ENCODE data around the gene KCNG4. TPM values are rescaled to one million over a fixed set of nuclear protein-coding genes. Genes with fewer than 3 reads are reported as not detected.

The KCNG4 gene
- total RNA-seq, 2 experiments from 2014 or later = not detected

DNA sequence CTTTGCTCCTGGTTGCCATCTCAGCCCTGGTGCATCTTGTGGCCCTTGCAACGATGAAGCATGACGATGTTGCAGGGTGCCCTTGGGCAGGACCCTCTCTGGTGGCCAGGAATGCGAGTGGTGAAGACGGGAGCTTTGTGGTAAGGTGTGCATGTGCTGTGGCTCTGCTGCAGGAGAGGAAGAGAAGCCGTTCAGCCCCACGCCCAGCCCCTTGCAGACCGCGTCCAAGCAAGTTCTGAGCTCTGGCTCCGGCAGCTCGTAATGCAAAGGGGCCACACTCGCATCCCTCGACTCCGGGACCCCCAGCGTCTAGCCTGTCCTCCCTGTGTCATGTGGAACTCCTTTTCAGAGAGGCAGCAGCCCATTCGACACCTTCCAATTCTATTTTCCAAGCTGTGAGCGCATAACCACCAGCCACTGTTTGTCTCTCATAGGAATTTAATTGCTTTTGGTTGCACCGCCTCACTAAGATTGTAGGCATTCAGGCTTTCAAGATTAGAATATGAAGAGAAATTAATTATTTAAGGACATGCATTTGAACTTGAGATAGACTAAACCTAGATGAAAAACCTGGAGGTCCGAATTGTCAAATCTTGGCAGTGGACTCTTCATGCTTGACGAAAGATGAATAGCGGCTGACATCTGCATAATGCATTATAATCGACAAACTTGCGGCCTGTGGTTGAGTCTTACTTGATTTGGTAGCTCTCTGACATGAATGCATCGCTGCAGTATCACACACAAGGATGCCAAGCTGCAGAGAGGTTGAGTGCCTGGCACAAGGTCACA, 21.1 kb upstream of the KCNG4 start:
- Mint-ChIP-seq H3K9me3 (no peaks in the 10 kb centered on the region), H3K36me3 (ENCODE audit: low read depth) (no peaks in the 10 kb centered on the region), H3K27ac (no peak overlapping the region), H3K4me1 (ENCODE audit: low read depth) (no peaks in the 10 kb centered on the region), H3K27me3 (ENCODE audit: low read depth) (peaks cover 11% of the 10 kb centered on the region), H3K4me3 (no peak overlapping the region)
- DNase-seq = no peak
- CTCF ChIA-PET = interaction anchor here (1.0 to 1.3 kb wide), 2 partner anchors 16 kb away, joined by 4 read pairs; no protein-coding TSS in a partner anchor
- intact Hi-C loops (cut with micrococcal nuclease) = no loop called here

DNA sequence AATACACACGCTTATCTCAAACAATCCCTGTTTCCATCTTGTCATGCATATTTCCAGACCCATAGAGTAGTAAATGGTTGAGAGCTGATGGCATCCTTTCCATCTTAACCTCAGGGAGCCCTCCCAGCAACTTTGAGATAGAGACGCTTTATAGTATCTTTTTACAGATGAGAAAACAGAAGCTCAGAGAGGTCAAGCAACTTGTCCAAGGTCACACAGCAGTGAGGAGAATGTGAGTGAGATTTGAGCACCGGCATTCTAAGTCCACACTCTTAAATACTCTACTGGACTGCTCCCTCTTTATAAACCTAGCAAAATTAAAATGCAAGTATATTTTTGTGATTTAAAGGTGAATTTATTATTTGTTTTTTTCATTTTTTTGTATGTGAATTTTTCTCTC, 19.9 kb upstream of the KCNG4 start:
- H3K27ac Mint-ChIP-seq = no peak overlapping the region
- intact Hi-C loops (cut with micrococcal nuclease) = no loop called here
- H3K4me3 Mint-ChIP-seq = no peak overlapping the region
- CTCF ChIA-PET = interaction anchor here (2.4 kb wide), 1 partner anchor 17 kb away, joined by 10 read pairs; no protein-coding TSS in a partner anchor
- no peak for DNase-seq
- no peaks in the 10 kb centered on the region for H3K4me1 Mint-ChIP-seq (ENCODE audit: low read depth)
- no peaks in the 10 kb centered on the region for H3K36me3 Mint-ChIP-seq (ENCODE audit: low read depth)
- peaks cover 14% of the 10 kb centered on the region for H3K27me3 Mint-ChIP-seq (ENCODE audit: low read depth)
- H3K9me3 Mint-ChIP-seq = peaks cover 3% of the 10 kb centered on the region

DNA sequence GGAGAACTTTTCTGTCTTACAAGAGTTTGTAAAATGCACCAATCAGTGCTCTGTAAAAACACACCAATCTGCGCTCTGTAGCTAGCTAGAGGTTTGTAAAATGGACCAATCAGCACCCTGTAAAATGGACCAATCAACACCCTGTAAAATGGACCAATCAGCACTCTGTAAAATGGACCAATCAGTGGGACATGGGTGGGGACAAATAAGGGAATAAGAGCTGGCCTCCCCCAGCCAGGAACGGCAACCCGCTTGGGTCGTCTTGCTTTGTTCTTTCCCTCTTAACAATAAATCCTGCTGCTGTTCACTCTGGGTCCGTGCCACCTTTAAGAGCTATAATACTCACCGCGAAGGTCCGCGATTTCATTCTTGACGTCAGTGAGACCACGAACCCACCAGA, 18.5 kb upstream of the KCNG4 start:
- no peak overlapping the region for H3K27ac Mint-ChIP-seq
- no peaks in the 10 kb centered on the region for H3K36me3 Mint-ChIP-seq (ENCODE audit: low read depth)
- peaks cover 3% of the 10 kb centered on the region for H3K9me3 Mint-ChIP-seq
- H3K4me3 Mint-ChIP-seq = no peak overlapping the region
- intact Hi-C loops (cut with micrococcal nuclease) = no loop called here
- peaks cover 10% of the 10 kb centered on the region for H3K27me3 Mint-ChIP-seq (ENCODE audit: low read depth)
- CTCF ChIA-PET = interaction anchor here (2.4 kb wide), 1 partner anchor 19 kb away, joined by 10 read pairs; no protein-coding TSS in a partner anchor
- DNase-seq = no peak
- H3K4me1 Mint-ChIP-seq (ENCODE audit: low read depth) = no peaks in the 10 kb centered on the region

DNA sequence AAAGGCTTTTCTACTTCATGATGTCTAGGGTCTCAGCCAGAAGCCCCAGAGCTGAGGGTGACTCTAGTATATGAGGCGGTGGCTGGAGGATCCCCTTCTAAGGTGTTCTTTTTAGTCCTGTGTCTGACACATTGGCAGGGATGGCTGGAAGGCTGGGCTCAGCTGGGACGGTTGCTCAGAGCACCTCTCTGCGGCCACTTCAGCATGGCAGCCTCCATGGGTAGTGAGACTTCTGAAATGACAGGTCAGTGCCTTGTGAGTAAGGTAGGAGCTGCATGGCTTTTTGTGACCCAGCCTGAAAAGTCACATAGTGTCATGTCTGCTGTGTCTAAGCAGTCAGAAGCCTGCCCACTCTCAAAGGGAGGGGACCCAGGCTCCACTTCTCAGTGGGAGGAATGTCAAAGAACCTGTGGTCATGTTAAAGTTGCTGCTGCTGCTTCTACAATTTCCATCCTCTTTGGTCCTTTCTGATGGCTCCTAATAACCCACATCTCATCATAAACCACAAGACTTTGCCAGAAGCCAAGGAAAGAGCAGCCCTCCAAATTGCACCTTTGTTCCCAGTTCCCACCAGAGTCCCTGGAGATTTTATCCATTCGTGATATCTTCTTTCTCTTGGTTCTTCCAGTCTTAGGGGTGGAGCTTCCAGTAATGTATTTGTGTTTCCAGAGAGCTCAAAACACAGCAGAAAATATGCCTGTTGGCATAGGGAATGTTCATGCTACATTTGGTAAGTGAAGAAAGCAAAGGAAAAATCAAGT, 15.4 kb upstream of the KCNG4 start:
- Mint-ChIP-seq H3K4me3 (no peak overlapping the region), H3K27ac (no peak overlapping the region), H3K4me1 (ENCODE audit: low read depth) (no peaks in the 10 kb centered on the region), H3K27me3 (ENCODE audit: low read depth) (peaks cover 10% of the 10 kb centered on the region), H3K9me3 (peaks cover 3% of the 10 kb centered on the region), H3K36me3 (ENCODE audit: low read depth) (no peaks in the 10 kb centered on the region)
- CTCF ChIA-PET = no interaction called here
- DNase-seq = no peak
- intact Hi-C loops (cut with micrococcal nuclease) = no loop called here

DNA sequence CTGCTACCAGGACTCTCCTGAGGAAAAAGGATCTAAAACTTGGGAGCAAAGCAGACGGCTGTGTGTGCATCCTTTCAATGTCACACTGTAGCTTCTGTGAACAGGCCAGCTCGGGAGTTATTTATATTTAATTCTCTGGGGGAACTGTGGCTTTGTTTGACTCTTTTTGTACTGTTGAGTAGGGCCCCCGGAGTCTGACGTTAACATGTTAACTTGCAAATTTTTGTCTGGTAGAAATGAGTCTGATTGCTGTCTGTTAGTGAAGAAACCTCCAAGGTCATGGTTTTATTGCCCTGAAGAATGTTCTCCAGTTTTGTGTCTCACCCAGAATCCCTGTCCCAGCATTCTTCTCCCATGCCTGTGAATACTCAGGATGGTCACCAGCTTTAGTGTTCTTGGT, 14.2 kb upstream of the KCNG4 start:
- no peak for DNase-seq
- H3K27ac Mint-ChIP-seq = no peak overlapping the region
- H3K4me1 Mint-ChIP-seq (ENCODE audit: low read depth) = no peaks in the 10 kb centered on the region
- H3K9me3 Mint-ChIP-seq = peaks cover 3% of the 10 kb centered on the region
- intact Hi-C loops (cut with micrococcal nuclease) = no loop called here
- H3K36me3 Mint-ChIP-seq (ENCODE audit: low read depth) = no peaks in the 10 kb centered on the region
- CTCF ChIA-PET = no interaction called here
- H3K27me3 Mint-ChIP-seq (ENCODE audit: low read depth) = peaks cover 7% of the 10 kb centered on the region
- H3K4me3 Mint-ChIP-seq = no peak overlapping the region

DNA sequence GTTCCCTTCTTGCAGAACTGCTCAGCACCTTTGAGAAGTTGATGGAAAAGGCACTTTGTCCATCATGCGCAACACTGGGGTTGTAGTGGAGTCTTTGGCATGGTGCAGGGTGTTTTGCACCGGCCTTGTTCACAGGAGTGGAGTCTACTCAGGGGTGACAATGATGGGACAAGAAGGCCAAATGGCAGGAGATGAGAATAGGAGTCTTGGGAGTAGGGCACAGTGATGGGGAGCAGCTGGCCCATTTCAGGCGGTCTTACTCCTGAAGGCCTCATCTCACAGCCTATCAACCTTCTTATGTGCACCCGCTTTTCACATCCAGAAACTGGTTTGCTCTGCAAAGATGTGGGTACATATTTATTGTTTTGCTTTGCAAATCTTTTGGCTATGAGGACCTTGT, 13.4 kb upstream of the KCNG4 start:
- H3K4me3 Mint-ChIP-seq = no peak overlapping the region
- H3K36me3 Mint-ChIP-seq (ENCODE audit: low read depth) = no peaks in the 10 kb centered on the region
- no peaks in the 10 kb centered on the region for H3K4me1 Mint-ChIP-seq (ENCODE audit: low read depth)
- CTCF ChIA-PET = no interaction called here
- intact Hi-C loops (cut with micrococcal nuclease) = no loop called here
- peaks cover 7% of the 10 kb centered on the region for H3K27me3 Mint-ChIP-seq (ENCODE audit: low read depth)
- no peak overlapping the region for H3K27ac Mint-ChIP-seq
- peaks cover 3% of the 10 kb centered on the region for H3K9me3 Mint-ChIP-seq
- no peak for DNase-seq

DNA sequence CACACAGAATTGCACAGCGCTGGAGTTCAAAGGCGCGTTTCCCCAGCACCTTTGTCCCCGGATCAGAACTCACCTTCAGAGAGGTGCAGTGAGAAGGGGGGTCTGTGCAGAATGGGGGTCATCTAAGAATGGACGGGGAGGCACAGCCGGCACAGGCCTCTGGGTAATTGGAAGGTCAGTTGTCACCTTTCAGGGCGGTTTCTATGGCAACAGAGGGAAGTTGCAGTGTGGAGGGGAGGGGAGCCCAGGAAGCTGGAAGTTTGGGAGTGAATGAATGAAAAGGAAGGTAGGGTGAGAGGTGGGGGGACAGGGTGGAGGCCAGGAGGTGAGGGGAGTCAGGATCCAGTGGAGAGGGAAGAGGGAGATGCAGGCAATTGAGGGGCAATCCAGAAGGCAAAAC, 12.4 kb upstream of the KCNG4 start:
- CTCF ChIA-PET = no interaction called here
- H3K4me3 Mint-ChIP-seq = no peak overlapping the region
- H3K27me3 Mint-ChIP-seq (ENCODE audit: low read depth) = peaks cover 3% of the 10 kb centered on the region
- H3K36me3 Mint-ChIP-seq (ENCODE audit: low read depth) = no peaks in the 10 kb centered on the region
- intact Hi-C loops (cut with micrococcal nuclease) = no loop called here
- DNase-seq = no peak
- H3K4me1 Mint-ChIP-seq (ENCODE audit: low read depth) = no peaks in the 10 kb centered on the region
- H3K27ac Mint-ChIP-seq = no peak overlapping the region
- peaks cover 3% of the 10 kb centered on the region for H3K9me3 Mint-ChIP-seq

DNA sequence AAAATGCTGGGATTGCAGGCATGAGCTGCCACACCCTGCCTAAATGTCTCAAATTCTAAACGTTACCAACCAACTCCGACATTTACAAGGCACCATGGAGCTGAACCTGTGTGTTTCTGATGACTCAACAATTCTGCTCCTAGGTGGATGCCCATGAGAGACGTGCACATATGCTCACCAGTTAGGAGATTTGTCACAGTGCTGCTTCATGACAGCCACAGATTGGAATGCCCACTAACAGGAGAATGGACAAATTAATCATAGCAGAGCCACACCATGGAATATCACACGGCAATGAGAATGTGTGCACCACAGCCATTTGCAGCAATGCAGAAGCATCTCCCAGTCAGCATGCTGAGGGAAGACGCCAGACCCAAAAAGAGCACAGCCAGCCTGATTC, 8.0 kb upstream of the KCNG4 start:
- H3K4me3 Mint-ChIP-seq = no peak overlapping the region
- peaks cover 3% of the 10 kb centered on the region for H3K9me3 Mint-ChIP-seq
- H3K27ac Mint-ChIP-seq = no peak overlapping the region
- H3K36me3 Mint-ChIP-seq (ENCODE audit: low read depth) = no peaks in the 10 kb centered on the region
- CTCF ChIA-PET = interaction anchor here (1.5 kb wide), 1 partner anchor 29 kb away, joined by 3 read pairs; no protein-coding TSS in a partner anchor
- H3K27me3 Mint-ChIP-seq (ENCODE audit: low read depth) = peaks cover 8% of the 10 kb centered on the region
- DNase-seq = no peak
- intact Hi-C loops (cut with micrococcal nuclease) = no loop called here
- H3K4me1 Mint-ChIP-seq (ENCODE audit: low read depth) = no peaks in the 10 kb centered on the region

DNA sequence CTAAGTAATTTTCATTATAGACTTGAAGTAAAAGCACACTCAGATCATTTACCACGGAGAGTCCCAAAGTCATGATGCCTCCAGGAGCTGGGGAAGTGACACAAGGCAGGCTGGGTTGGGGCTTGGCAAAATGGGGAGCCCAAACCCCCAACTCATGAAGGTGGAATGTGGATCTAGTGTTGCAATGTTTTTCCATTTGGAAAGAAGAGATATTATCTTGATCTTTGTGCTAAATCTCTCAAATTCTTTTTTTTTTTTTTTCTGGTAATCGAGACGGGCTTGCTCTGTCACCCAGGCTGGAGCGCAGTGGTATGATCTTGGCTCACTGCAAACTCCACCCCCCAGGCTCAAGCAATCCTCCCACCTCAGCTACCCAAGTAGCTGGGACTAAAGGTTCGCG, 7.5 kb upstream of the KCNG4 start:
- Mint-ChIP-seq H3K4me3 (no peak overlapping the region), H3K36me3 (ENCODE audit: low read depth) (no peaks in the 10 kb centered on the region), H3K27ac (no peak overlapping the region), H3K9me3 (peaks cover 3% of the 10 kb centered on the region), H3K27me3 (ENCODE audit: low read depth) (peaks cover 12% of the 10 kb centered on the region), H3K4me1 (ENCODE audit: low read depth) (no peaks in the 10 kb centered on the region)
- CTCF ChIA-PET = no interaction called here
- intact Hi-C loops (cut with micrococcal nuclease) = no loop called here
- DNase-seq = no peak

DNA sequence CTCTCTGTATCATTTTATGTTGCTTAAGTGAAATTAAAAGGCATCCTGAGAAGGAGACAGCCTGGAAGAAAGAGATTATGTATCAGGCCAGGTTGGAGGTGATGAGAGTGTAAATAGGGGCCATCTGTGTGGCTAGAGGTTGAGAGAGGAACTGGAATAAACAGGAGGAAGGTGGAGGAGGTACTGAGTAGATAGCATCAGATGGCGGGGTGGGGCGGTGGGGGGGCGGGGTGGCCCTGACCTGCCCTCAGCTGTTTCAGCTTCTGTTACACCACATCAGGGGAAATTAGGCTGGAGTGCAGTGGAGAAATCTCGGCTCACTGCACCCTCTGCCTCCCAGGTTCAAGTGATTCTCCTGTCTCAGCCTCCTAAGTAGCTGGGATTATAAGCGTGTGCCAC, 6.9 kb upstream of the KCNG4 start:
- Mint-ChIP-seq H3K4me1 (ENCODE audit: low read depth) (no peaks in the 10 kb centered on the region), H3K9me3 (peaks cover 3% of the 10 kb centered on the region), H3K27ac (no peak overlapping the region), H3K36me3 (ENCODE audit: low read depth) (no peaks in the 10 kb centered on the region), H3K27me3 (ENCODE audit: low read depth) (peaks cover 12% of the 10 kb centered on the region), H3K4me3 (no peak overlapping the region)
- intact Hi-C loops (cut with micrococcal nuclease) = no loop called here
- CTCF ChIA-PET = interaction anchor here (1.5 kb wide), 1 partner anchor 10 kb away, joined by 3 read pairs; no protein-coding TSS in a partner anchor
- no peak for DNase-seq

DNA sequence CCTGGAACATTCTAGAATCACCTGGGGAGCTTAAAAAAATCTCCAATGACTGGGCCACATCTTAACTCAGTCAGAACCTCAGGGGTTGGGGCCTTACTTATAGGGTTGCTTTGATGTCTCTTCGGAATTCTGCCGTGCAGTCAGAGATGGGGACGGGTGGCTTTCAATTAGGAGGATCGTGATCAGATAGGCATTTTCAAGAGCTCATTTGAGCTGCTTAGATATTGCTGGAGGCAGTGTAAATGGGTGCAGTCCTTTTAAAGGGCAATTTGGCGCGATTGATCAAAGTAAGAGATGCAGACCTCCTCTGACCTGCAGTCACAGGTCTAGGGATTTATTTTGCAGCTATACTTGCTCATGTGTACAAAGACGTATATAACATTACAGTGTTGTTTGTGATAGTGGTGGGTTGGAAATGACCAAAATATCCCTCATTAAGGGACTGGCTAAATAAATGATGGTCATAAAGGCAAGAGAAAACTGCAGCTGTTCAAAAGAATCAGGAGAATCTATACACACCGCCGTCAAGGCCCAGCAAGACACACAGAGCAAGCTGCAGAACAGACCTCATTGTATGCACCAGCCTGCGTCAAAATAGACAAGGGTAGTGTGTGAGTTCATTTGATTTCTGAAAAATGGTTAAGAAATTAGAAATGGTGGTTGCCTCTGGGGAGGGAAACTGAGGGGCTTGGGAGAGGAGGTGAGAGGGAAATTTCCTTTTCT, 6.3 kb upstream of the KCNG4 start:
- Mint-ChIP-seq H3K36me3 (ENCODE audit: low read depth) (no peaks in the 10 kb centered on the region), H3K9me3 (peaks cover 3% of the 10 kb centered on the region), H3K4me1 (ENCODE audit: low read depth) (no peaks in the 10 kb centered on the region), H3K27ac (no peak overlapping the region), H3K27me3 (ENCODE audit: low read depth) (peaks cover 12% of the 10 kb centered on the region), H3K4me3 (no peak overlapping the region)
- CTCF ChIA-PET = interaction anchor here (0.6 to 1.5 kb wide), 4 partner anchors 11 to 890 kb away, joined by 3 to 4 read pairs (median 4); no protein-coding TSS in a partner anchor
- DNase-seq = no peak
- intact Hi-C loops (cut with micrococcal nuclease) = no loop called here

DNA sequence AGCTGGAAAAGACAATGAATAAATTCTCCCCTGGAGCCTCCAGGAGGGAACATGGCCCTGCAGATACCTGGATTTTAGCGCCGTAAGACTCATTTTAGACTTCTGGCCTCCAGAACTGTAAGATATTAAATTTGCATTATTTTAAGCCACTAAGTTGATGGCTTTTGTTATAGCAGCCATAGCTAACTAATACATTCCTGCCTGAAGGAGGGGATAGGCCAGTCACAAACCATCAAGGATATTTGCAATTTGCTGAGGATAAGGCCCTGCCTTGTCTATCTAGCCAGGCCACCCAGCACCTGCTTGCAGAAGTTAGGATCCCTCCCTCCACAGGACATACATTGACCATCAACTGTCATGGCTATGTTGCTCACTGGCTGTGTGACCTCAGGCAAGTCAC, 4.9 kb upstream of the KCNG4 start:
- intact Hi-C loops (cut with micrococcal nuclease) = no loop called here
- DNase-seq = no peak
- Mint-ChIP-seq H3K9me3 (peaks cover 3% of the 10 kb centered on the region), H3K36me3 (ENCODE audit: low read depth) (no peaks in the 10 kb centered on the region), H3K27me3 (ENCODE audit: low read depth) (peaks cover 20% of the 10 kb centered on the region), H3K27ac (no peak overlapping the region), H3K4me1 (ENCODE audit: low read depth) (no peaks in the 10 kb centered on the region), H3K4me3 (no peak overlapping the region)
- CTCF ChIA-PET = interaction anchor here (1.1 kb wide), 1 partner anchor 32 kb away, joined by 4 read pairs; no protein-coding TSS in a partner anchor

Measured in activated naive CD4-positive, alpha-beta T cell treated with anti-CD3 and anti-CD28 coated beads for 36 hours (primary cell).